Naive thymus-derived CD8-positive, alpha-beta T cell (primary cell): ENCODE data around the gene METTL9. TPM values are rescaled to one million over a fixed set of nuclear protein-coding genes. Genes with fewer than 3 reads are reported as not detected.

Experiments used
- polyA plus RNA-seq, 3 donors: library from polyadenylated mRNA; unstranded; fragments of 300-500 nt; fragmentation: Illumina TruSeq; gene quantifications; one replicate each; pipeline ENCODE4 v1.2.3, GENCODE V29; 2021
- total RNA-seq, 8 experiments: library from RNA in 2 of 8; stranded (reverse) in 2 of 8; gene quantifications; one replicate each; pipeline ENCODE4 v1.2.3 and lab custom pipeline; 2021 to 2026

Gene METTL9
- total and polyA plus RNA-seq, 5 experiments from 2014 or later, result 80.9 to 156 (median 100) TPM

Other genes starting within 250 kb of the METTL9 start
- gene IGSF6, start 53.0 kb downstream of the METTL9 start, total RNA-seq, result under 1 TPM; 0.57 to 0.69 TPM
- gene IGSF6, start 53.0 kb downstream of the METTL9 start, polyA plus RNA-seq, result under 1 TPM; 0.16 to 0.28 (median 0.22) TPM
- under 1 TPM in 1 of 2 experiments, not detected in 1; 0.14 TPM for gene OTOA, start 64.4 kb downstream of the METTL9 start, total RNA-seq
- not detected for gene OTOA, start 64.4 kb downstream of the METTL9 start, polyA plus RNA-seq